Stimulated activated CD4-positive, alpha-beta T cell treated with anti-CD3 and anti-CD28 coated beads, Interleukin-1b, Interleukin-23, amount 100 ng/mL, for 24 hours (primary cell): ENCODE data around the gene SLC8A1.

ENCODE experiments used
- DNase-seq, 4 experiments: peaks; one replicate each; pipeline ENCODE4 v3.0.0-alpha.2; 2020; ENCODE audit warnings: low read depth in 4 of 4, low spot score in 1 of 4

SLC8A1 gene

GRCh38 chr2:40388161-40388560 lies 63.7 kb downstream of the SLC8A1 start:
- no peak for DNase-seq

GRCh38 chr2:40386177-40386576 lies 65.7 kb downstream of the SLC8A1 start:
- DNase-seq = no peak

- no peak for DNase-seq
These were observed 67.2 kb downstream of the SLC8A1 start for GRCh38 chr2:40384714-40385113.

GRCh38 chr2:40384233-40384632 lies 67.7 kb downstream of the SLC8A1 start:
- no peak for DNase-seq

- DNase-seq = no peak
These were observed 71.2 kb downstream of the SLC8A1 start for GRCh38 chr2:40380721-40381120.

GRCh38 chr2:40380041-40380440 lies 71.8 kb downstream of the SLC8A1 start:
- DNase-seq = no peak

GRCh38 chr2:40374543-40375240 lies 77.2 kb downstream of the SLC8A1 start:
- DNase-seq = no peak

- no peak for DNase-seq
These were observed 78.8 kb downstream of the SLC8A1 start for GRCh38 chr2:40373111-40373510.

GRCh38 chr2:40372283-40372985 lies 79.5 kb downstream of the SLC8A1 start:
- no peak for DNase-seq

- DNase-seq = no peak
These were observed 80.2 kb downstream of the SLC8A1 start for GRCh38 chr2:40371525-40372282.

- no peak for DNase-seq
These were observed 81.9 kb downstream of the SLC8A1 start for GRCh38 chr2:40370007-40370395.

- DNase-seq = no peak
These were observed 82.5 kb downstream of the SLC8A1 start for GRCh38 chr2:40369267-40370006.

- DNase-seq = no peak
These were observed 84.2 kb downstream of the SLC8A1 start for GRCh38 chr2:40367652-40368051.

- no peak for DNase-seq
These were observed 84.9 kb downstream of the SLC8A1 start for GRCh38 chr2:40367032-40367431.

GRCh38 chr2:40364151-40364874 lies 87.6 kb downstream of the SLC8A1 start:
- DNase-seq = no peak

GRCh38 chr2:40363631-40364030 lies 88.3 kb downstream of the SLC8A1 start:
- DNase-seq = no peak

- no peak for DNase-seq
These were observed 88.7 kb downstream of the SLC8A1 start for GRCh38 chr2:40363231-40363630.

GRCh38 chr2:40361478-40361877 lies 90.4 kb downstream of the SLC8A1 start:
- DNase-seq = no peak

GRCh38 chr2:40360652-40361051 lies 91.2 kb downstream of the SLC8A1 start:
- DNase-seq = no peak

GRCh38 chr2:40359811-40360210 lies 92.1 kb downstream of the SLC8A1 start:
- no peak for DNase-seq

- no peak for DNase-seq
These were observed 93.1 kb downstream of the SLC8A1 start for GRCh38 chr2:40358783-40359182.
